Epithelial cell of esophagus (primary cell): ENCODE data around the gene BRPF1.

ENCODE experiments used
- DNase-seq: peaks from one replicate; pipeline ENCODE4 v3.0.0; 2010; ENCODE audit warnings: low read depth
- H3K4me3 ChIP-seq: 2 replicates; pipeline ENCODE4 v1.5.1; 2011; ENCODE audit warnings: mild to moderate bottlenecking, low read length, control low read depth
- CTCF ChIP-seq: IDR thresholded peaks from 2 replicates; pipeline ENCODE4 v1.5.1; 2011; ENCODE audit warnings: low read depth, mild to moderate bottlenecking, low read length, control low read depth, inconsistent platforms; ENCODE audit not compliant: insufficient read depth; ENCODE audit errors: missing control alignments

BRPF1 gene

GRCh38 chr3:9713142-9713541 is 18.4 kb upstream of the BRPF1 start:
- H3K4me3 ChIP-seq, result no peak overlapping the region
- no peak for TF ChIP-seq CTCF
- no peak for DNase-seq

- DNase-seq, result peak; percentile 29
- no peak overlapping the region for H3K4me3 ChIP-seq
- TF ChIP-seq CTCF, result no peak
Measured at GRCh38 chr3:9715136-9715535, 16.4 kb upstream of the BRPF1 start.

- TF ChIP-seq CTCF, result peak; percentile 88
- DNase-seq, result peak; percentile 86
- H3K4me3 ChIP-seq, result no peak overlapping the region
Measured at GRCh38 chr3:9715764-9716437, 15.6 kb upstream of the BRPF1 start.

GRCh38 chr3:9716801-9717555 is 14.6 kb upstream of the BRPF1 start:
- no peak for DNase-seq
- TF ChIP-seq CTCF, result no peak
- H3K4me3 ChIP-seq, result no peak overlapping the region

GRCh38 chr3:9717563-9717962 is 14.0 kb upstream of the BRPF1 start:
- TF ChIP-seq CTCF, result no peak

GRCh38 chr3:9718118-9718517 is 13.4 kb upstream of the BRPF1 start:
- H3K4me3 ChIP-seq, result no peak overlapping the region

More at GRCh38 chr3:9717563-9717962, 14.0 kb upstream of the BRPF1 start:
- no peak for DNase-seq
- no peak overlapping the region for H3K4me3 ChIP-seq

More at GRCh38 chr3:9718118-9718517, 13.4 kb upstream of the BRPF1 start:
- no peak for DNase-seq
- no peak for TF ChIP-seq CTCF
